Measurements from ENCODE around the gene ASXL2.

The ASXL2 gene

DNA sequence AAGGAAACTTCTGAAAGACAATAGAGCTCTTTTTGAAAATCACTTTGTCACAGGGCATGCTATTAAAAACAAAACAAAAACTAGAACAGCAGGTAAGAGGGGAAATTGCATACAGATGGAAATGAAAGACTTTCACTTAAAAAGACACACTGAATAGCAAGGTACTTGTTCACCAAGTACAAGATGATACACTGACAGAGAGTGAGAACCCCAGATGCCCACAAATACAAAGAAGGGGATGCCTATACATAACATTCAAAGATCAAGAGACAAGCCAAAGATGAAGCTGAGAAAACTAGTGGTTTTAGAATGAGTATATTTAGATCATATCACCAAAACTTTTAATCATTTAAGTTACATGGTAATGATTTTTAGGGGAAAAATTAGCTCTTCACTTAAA lies 60.7 kb downstream of the ASXL2 start:
- no peak overlapping the region for H3K4me3 ChIP-seq (ENCODE audit: low read depth, low read length)

DNA sequence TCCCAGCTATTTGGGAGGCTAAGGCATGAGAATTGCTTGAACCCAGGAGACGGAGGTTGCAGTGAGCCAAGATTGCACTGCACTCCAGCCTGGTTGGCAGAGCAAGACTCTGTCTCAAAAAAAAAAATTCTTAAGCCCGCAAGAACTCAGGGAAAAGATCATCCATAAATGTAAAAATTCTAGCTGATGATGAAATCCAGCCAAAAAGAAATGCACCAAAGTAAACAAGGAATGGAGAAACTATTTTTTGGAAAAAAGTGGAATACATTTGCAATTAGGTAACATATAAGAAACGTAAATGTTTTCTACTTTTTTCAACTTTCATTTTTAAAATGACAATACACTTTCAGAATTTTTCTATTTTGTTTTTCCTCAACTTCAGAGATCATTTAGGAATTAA lies 61.3 kb downstream of the ASXL2 start:
- TF ChIP-seq, protein P1, sequence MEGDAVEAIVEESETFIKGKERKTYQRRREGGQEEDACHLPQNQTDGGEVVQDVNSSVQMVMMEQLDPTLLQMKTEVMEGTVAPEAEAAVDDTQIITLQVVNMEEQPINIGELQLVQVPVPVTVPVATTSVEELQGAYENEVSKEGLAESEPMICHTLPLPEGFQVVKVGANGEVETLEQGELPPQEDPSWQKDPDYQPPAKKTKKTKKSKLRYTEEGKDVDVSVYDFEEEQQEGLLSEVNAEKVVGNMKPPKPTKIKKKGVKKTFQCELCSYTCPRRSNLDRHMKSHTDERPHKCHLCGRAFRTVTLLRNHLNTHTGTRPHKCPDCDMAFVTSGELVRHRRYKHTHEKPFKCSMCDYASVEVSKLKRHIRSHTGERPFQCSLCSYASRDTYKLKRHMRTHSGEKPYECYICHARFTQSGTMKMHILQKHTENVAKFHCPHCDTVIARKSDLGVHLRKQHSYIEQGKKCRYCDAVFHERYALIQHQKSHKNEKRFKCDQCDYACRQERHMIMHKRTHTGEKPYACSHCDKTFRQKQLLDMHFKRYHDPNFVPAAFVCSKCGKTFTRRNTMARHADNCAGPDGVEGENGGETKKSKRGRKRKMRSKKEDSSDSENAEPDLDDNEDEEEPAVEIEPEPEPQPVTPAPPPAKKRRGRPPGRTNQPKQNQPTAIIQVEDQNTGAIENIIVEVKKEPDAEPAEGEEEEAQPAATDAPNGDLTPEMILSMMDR (IDR thresholded peaks at IDR 0.05; ENCODE audit: borderline replicate concordance, insufficient read depth, low read depth, low read length): no peak
- no peak overlapping the region for H3K4me3 ChIP-seq (ENCODE audit: low read depth, low read length)

More for the DNA sequence above, 60.7 kb downstream of the ASXL2 start:
- TF ChIP-seq, protein P1 (IDR thresholded peaks at IDR 0.05; ENCODE audit: borderline replicate concordance, insufficient read depth, low read depth, low read length): no peak

DNA sequence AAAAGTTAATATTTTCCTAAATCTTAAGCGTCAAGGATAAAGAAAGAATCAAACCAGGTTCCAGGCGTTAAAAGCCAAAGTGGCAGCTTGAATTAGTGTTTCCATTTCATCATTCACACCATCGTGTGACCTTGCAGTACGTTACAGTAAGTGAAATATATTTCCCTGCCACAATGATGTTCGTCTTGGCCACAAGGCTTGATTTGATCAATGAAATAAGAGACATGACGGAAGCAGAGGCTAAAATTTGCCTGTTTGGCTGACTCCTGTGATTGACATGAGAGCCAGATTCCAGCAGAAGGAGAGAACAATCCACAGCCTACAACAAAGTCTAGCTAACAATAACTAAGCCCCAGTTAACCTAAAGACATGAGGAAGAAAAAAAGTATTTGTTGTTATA lies 62.0 kb downstream of the ASXL2 start:
- no peak overlapping the region for H3K4me3 ChIP-seq (ENCODE audit: low read depth, low read length)
- TF ChIP-seq, protein P1 (IDR thresholded peaks at IDR 0.05; ENCODE audit: borderline replicate concordance, insufficient read depth, low read depth, low read length): no peak

DNA sequence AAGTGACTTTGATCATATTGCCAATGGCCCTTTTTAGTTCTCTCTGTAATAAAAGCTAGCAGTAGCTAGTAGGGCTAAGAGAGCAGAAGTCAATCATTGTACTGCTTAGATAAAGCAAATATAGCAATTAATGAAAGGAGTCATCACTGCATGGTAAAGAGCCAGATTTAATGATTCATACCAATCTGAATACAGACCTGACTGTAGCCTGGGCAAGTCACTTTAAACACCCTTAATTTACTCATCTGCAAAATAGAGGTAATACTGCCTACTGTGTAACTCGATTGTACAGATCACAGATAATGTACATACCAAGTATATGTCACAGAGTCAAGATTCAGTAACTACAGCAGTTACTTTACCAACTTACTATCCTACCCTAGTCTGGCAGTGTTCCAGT lies 63.6 kb downstream of the ASXL2 start:
- TF ChIP-seq, protein P1 (IDR thresholded peaks at IDR 0.05; ENCODE audit: borderline replicate concordance, insufficient read depth, low read depth, low read length): no peak

DNA sequence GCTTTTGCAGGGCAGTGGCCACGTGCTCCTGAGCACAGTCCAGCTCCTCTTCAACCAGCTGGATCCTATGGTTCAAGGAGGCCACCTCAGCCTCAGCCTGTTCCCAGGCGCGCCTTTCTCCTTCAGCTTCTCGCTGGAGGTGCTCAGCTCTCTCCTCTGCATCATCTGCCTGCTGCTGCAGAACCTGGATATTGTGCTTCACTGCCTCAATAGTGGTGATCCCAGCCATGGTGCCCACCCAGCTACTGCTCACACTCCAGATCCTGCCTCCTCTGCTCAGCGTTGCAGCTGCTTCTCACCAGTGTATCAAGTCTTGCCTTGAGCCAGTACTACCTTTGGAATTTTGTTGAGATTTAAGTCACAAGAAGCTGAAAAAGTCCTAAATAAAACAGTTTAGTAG lies 67.9 kb downstream of the ASXL2 start:
- TF ChIP-seq, protein P1 (IDR thresholded peaks at IDR 0.05; ENCODE audit: borderline replicate concordance, insufficient read depth, low read depth, low read length): no peak
- no peak overlapping the region for H3K4me3 ChIP-seq (ENCODE audit: low read depth, low read length)

More for the DNA sequence above, 63.6 kb downstream of the ASXL2 start:
- no peak overlapping the region for H3K4me3 ChIP-seq (ENCODE audit: low read depth, low read length)

DNA sequence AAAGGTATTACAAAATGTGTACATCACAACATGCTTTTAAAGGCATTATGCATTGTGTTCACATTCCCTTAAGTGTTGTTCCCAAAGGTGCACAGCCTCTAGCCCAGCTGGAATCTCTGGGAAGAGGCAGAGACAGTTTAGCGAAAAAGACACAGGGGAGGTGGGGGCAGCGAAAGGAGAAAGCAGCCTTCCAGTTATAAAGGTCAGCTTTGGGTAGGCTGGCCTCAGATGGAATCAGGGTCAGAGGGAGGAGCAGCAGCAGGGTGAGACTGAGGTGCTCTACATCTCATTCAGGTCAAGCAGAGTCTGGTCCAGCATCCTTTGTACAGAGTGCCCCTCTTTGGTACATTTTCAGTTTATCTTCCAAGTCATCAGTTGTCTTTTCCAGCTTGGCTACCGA lies 68.6 kb downstream of the ASXL2 start:
- TF ChIP-seq, protein P1 (IDR thresholded peaks at IDR 0.05; ENCODE audit: borderline replicate concordance, insufficient read depth, low read depth, low read length): no peak
- no peak overlapping the region for H3K4me3 ChIP-seq (ENCODE audit: low read depth, low read length)

DNA sequence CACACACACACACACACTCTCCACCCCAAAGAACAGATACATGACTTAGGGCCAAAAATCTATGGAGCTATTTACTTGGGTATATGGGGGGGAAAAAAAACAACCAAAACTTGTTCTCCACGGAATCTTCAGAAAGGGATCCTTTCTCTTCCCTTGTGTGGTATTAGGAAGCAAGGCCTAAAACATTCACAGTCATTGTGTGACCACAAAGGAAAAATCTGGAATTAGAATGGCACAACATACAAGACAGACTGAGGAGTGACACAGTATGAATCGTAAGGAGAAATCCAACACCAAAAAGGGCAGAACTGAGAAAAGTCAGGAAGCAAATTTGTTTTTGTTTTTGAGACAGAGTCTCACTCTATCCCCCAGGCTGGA lies 70.3 kb downstream of the ASXL2 start:
- TF ChIP-seq, protein P1 (IDR thresholded peaks at IDR 0.05; ENCODE audit: borderline replicate concordance, insufficient read depth, low read depth, low read length): no peak
- no peak overlapping the region for H3K4me3 ChIP-seq (ENCODE audit: low read depth, low read length)
